HG02938 (cell line): Measurements from ENCODE around the gene SUMF2.
A peak's percentile ranks its signal among the peaks of the same experiment; 100 is the strongest.
"Not testable (repeated sequence)": the region's sequence is repeated elsewhere in the genome, so short reads cannot be mapped to it uniquely, and the experiment has no call there.

Experiments
- ATAC-seq: cut with Tn5 transposase; IDR thresholded peaks from one replicate; pipeline ENCODE4 v1.9.1; 2021; ENCODE audit warnings: mild to moderate bottlenecking, moderate library complexity; ENCODE audit not compliant: unreplicated experiment

SUMF2 gene

GRCh38 chr7:56063882-56064625, at the start of gene SUMF2:
Gene SUMF2 (plus strand): TSS chr7:56064286. CDS start chr7:56064312, 26 bp downstream.
- peak; percentile 66 for ATAC-seq

GRCh38 chr7:56017015-56017414, 47.1 kb upstream of the SUMF2 start:
- not testable (repeated sequence) for ATAC-seq

- no peak for ATAC-seq
These were observed 44.6 kb upstream of the SUMF2 start for GRCh38 chr7:56019501-56019900.

GRCh38 chr7:56023500-56023899, 40.6 kb upstream of the SUMF2 start:
- no peak for ATAC-seq

GRCh38 chr7:56026538-56026937, 37.5 kb upstream of the SUMF2 start:
- no peak for ATAC-seq

GRCh38 chr7:56028942-56029630, 35.0 kb upstream of the SUMF2 start:
- ATAC-seq = no peak

- no peak for ATAC-seq
These were observed 33.7 kb upstream of the SUMF2 start for GRCh38 chr7:56030340-56030739.

- not testable (repeated sequence) for ATAC-seq
These were observed 32.5 kb upstream of the SUMF2 start for GRCh38 chr7:56031556-56031955.

- ATAC-seq = not testable (repeated sequence)
These were observed 31.5 kb upstream of the SUMF2 start for GRCh38 chr7:56032578-56032977.

GRCh38 chr7:56033671-56034432, 30.2 kb upstream of the SUMF2 start:
- peak; percentile 89 for ATAC-seq

- ATAC-seq = no peak
These were observed 23.4 kb upstream of the SUMF2 start for GRCh38 chr7:56040730-56041129.

- ATAC-seq = not testable (repeated sequence)
These were observed 18.3 kb upstream of the SUMF2 start for GRCh38 chr7:56045758-56046157.

- ATAC-seq = no peak
These were observed 17.2 kb upstream of the SUMF2 start for GRCh38 chr7:56046721-56047445.

GRCh38 chr7:56047446-56048116, 16.5 kb upstream of the SUMF2 start:
- ATAC-seq = not testable (repeated sequence)

- no peak for ATAC-seq
These were observed 15.8 kb upstream of the SUMF2 start for GRCh38 chr7:56048245-56048644.

- not testable (repeated sequence) for ATAC-seq
These were observed 15.3 kb upstream of the SUMF2 start for GRCh38 chr7:56048763-56049162.

GRCh38 chr7:56051053-56051338, 13.1 kb upstream of the SUMF2 start:
- no peak for ATAC-seq

- ATAC-seq = peak; percentile 92
These were observed 12.5 kb upstream of the SUMF2 start, which contains the start of the genes CCT6A and PSPH for GRCh38 chr7:56051339-56052191. Gene CCT6A (plus strand): TSS chr7:56051765. CDS start chr7:56051849, 84 bp downstream. Gene PSPH (minus strand): TSS chr7:56051444. CDS start chr7:56021212, 30,232 bp downstream.

- no peak for ATAC-seq
These were observed 10.7 kb upstream of the SUMF2 start for GRCh38 chr7:56053379-56053778.
